ENCODE measurements around the gene COMMD10. TPM values are rescaled to one million over a fixed set of nuclear protein-coding genes. Genes with fewer than 3 reads are reported as not detected.

COMMD10 gene
- total and polyA plus RNA-seq, 2 of the 8 experiments (the other 6 are each of a cell fraction or from before 2014, with no cell fraction given) = 16.5 to 43.4 TPM

- FAIRE-seq = no peak
- WGBS, 2 experiments (ENCODE audit: extremely low coverage in 1 of 2, insufficient coverage in 1 of 2, insufficient read length in 1 of 2, insufficient replicate concordance in 2 of 2, low coverage in 1 of 2, low lambda C conversion rate in 2 of 2, missing lambda C conversion rate in 1 of 2) = 80% methylated on average over 1 of the region's 1 CpG; no CpG with 5 or more reads in 1 of the 2 experiments
- CTCF ChIA-PET (ENCODE audit: partially characterized antibody) = interaction anchor here (1.1 to 6.4 kb wide), 4 partner anchors 10 to 166 kb away, joined by 3 to 39 read pairs (median 4); no protein-coding TSS in a partner anchor
These were observed 218.5 kb downstream of the COMMD10 start for GRCh38 chr5:116303340-116303739.

More at GRCh38 chr5:116303340-116303739, 218.5 kb downstream of the COMMD10 start:
- no peak overlapping the region for H2AK5ac ChIP-seq (ENCODE audit: low read depth, low read length)
- POLR2A ChIA-PET (ENCODE audit: partially characterized antibody) = no interaction called here
- no peaks in the 10 kb centered on the region for H3K23me2 ChIP-seq (ENCODE audit: low read depth, low read length)
- H4K91ac ChIP-seq (replicated peaks; ENCODE audit: insufficient read length, low read length) = no peak overlapping the region
- no peak for TF ChIP-seq EP300 (IDR thresholded peaks at IDR 0.05; ENCODE audit: borderline replicate concordance in 1 of 2, low read depth in 2 of 2, low read length in 2 of 2)
- no peak for TF ChIP-seq SP4 (IDR thresholded peaks at IDR 0.05; ENCODE audit: low read length)
- H3K4me3 ChIP-seq (ENCODE audit: extremely low read depth in 1 of 4, insufficient read depth in 2 of 4, low read depth in 3 of 4, low read length in 4 of 4) = no peak overlapping the region
- no peak overlapping the region for H2BK12ac ChIP-seq (ENCODE audit: low read depth, low read length)
- no peaks in the 10 kb centered on the region for H3K27me3 ChIP-seq (replicated peaks in 1 of 4; ENCODE audit: control insufficient read depth in 3 of 4, extremely low read depth in 1 of 4, insufficient read depth in 3 of 4, low read length in 3 of 4)
- H2BK20ac ChIP-seq (ENCODE audit: low read length) = no peak overlapping the region
- H3K79me2 ChIP-seq (ENCODE audit: control insufficient read depth in 1 of 2, insufficient read depth in 2 of 2, low read length in 2 of 2) = no peaks in the 10 kb centered on the region
- no peak overlapping the region for H3K27ac ChIP-seq (ENCODE audit: low read depth, low read length)
- no peak for DNase-seq (ENCODE audit: low read depth in 1 of 2, low spot score in 2 of 2)
- no peak overlapping the region for H2BK15ac ChIP-seq (ENCODE audit: low read length)
- peaks cover 1 to 5% of the 10 kb centered on the region in 2 experiments; a peak in 3 of 4 replicates for H3K9me3 ChIP-seq (ENCODE audit: insufficient read depth in 2 of 2, low read depth in 1 of 2, low read length in 1 of 2)
- peaks cover 0 to 8% (median 3%) of the 10 kb centered on the region in 4 experiments; a peak in 4 of 8 replicates for H3K36me3 ChIP-seq (ENCODE audit: control insufficient read depth in 2 of 4, insufficient read depth in 4 of 4, low read length in 3 of 4)
- H4K20me1 ChIP-seq (replicated peaks in 1 of 2; ENCODE audit: control insufficient read depth in 1 of 2, insufficient read depth in 2 of 2, low read length in 2 of 2) = no peaks in the 10 kb centered on the region
- no peak overlapping the region for H3K9ac ChIP-seq (replicated peaks in 1 of 4; ENCODE audit: extremely low read depth in 1 of 4, low read depth in 3 of 4, low read length in 3 of 4)
- no peak overlapping the region for H4K8ac ChIP-seq (ENCODE audit: extremely low read depth, insufficient read depth, low read length)
- no peak overlapping the region for H3K23ac ChIP-seq (ENCODE audit: insufficient read length)
- no peak overlapping the region for H3K4ac ChIP-seq (replicated peaks; ENCODE audit: insufficient read length, low read depth, low read length)
- H3K56ac ChIP-seq (replicated peaks; ENCODE audit: insufficient read length, low read depth, low read length) = no peak overlapping the region
- no peak overlapping the region for H4K5ac ChIP-seq (ENCODE audit: insufficient read length, low read depth, low read length)
- H3K4me1 ChIP-seq (replicated peaks in 1 of 4; ENCODE audit: control insufficient read depth in 3 of 4, insufficient read depth in 4 of 4, low read length in 3 of 4) = no peaks in the 10 kb centered on the region
- no peak overlapping the region for H3K4me2 ChIP-seq (ENCODE audit: insufficient read depth in 1 of 2, low read depth in 2 of 2, low read length in 2 of 2)
- no peak overlapping the region for H3K14ac ChIP-seq (ENCODE audit: insufficient read length)
- no peak overlapping the region for H2BK5ac ChIP-seq (ENCODE audit: low read depth, low read length)
- no peak overlapping the region for H2BK120ac ChIP-seq (replicated peaks; ENCODE audit: low read depth, low read length)
- no peaks in the 10 kb centered on the region for H3K79me1 ChIP-seq (ENCODE audit: low read depth, low read length)
- no peak overlapping the region for H2AFZ ChIP-seq (ENCODE audit: low read length)
- H3K18ac ChIP-seq (ENCODE audit: extremely low read depth, low read length) = no peak overlapping the region

All from H1 (cell line).